D721Med (cell line): Measurements from ENCODE around the gene DNASE1.

ENCODE experiments used
- DNase-seq: peaks from one replicate; pipeline ENCODE4 v3.0.0; 2011; ENCODE audit warnings: low spot score; ENCODE audit not compliant: insufficient read length
- FAIRE-seq: peaks from 2 replicates; lab custom pipeline; 2011; peaks lifted over from hg19 to GRCh38; lab: Jason Lieb, UNC
- CTCF ChIP-seq: IDR thresholded peaks from 2 replicates; pipeline ENCODE4 v1.5.1; 2012; ENCODE audit warnings: mild to moderate bottlenecking, control low read depth; ENCODE audit not compliant: insufficient read depth; ENCODE audit errors: missing control alignments

Gene DNASE1

GRCh38 chr16:3690980-3691720 is 36.7 kb downstream of the DNASE1 start:
- no peak for TF ChIP-seq CTCF
- DNase-seq (no peak), FAIRE-seq (no peak)

- DNase-seq (no peak), FAIRE-seq (no peak)
- TF ChIP-seq CTCF: no peak
Measured at GRCh38 chr16:3691761-3692160, 37.3 kb downstream of the DNASE1 start.

GRCh38 chr16:3694051-3694450 is 39.6 kb downstream of the DNASE1 start:
- no peak for DNase-seq
- no peak for TF ChIP-seq CTCF
- FAIRE-seq: no peak

GRCh38 chr16:3695610-3696369 is 41.3 kb downstream of the DNASE1 start:
- FAIRE-seq (no peak), DNase-seq (no peak)
- no peak for TF ChIP-seq CTCF

GRCh38 chr16:3696425-3697218 is 42.1 kb downstream of the DNASE1 start:
- no peak for TF ChIP-seq CTCF
- DNase-seq (no peak), FAIRE-seq (no peak)

- DNase-seq: no peak
- no peak for FAIRE-seq
- TF ChIP-seq CTCF: no peak
Measured at GRCh38 chr16:3698941-3699340, 44.5 kb downstream of the DNASE1 start.
